OCI-M1 (cell line): Measurements from ENCODE around the gene KIF25.
"Not testable (repeated sequence)": the region's sequence is repeated elsewhere in the genome, so short reads cannot be mapped to it uniquely, and the experiment has no call there.

Experiments used
- DNase-seq: peaks from one replicate; lab custom pipeline; 2025; lab: John Stamatoyannopoulos, UW

The KIF25 gene

DNA sequence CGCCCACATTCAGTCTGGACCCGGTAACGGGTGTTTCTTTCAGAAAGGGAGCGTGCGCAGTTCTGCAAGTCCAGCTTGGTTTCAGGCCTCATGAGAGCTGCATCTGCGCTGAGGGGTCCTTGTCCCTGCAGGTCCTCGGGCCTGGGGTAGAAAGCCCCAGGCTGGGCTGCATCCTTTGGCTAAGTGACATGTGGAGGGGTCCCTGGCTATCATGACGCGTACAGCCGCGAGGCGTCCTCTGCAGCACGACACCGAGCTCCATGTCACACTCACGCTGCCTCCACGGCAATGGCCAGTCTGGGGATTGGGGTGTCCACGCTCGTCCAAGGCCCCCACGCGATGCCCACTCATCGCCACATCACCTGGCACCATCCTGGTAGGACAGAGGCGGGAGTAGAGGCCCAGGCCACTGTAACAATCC lies 1.7 kb upstream of the KIF25 start:
- no peak for DNase-seq

DNA sequence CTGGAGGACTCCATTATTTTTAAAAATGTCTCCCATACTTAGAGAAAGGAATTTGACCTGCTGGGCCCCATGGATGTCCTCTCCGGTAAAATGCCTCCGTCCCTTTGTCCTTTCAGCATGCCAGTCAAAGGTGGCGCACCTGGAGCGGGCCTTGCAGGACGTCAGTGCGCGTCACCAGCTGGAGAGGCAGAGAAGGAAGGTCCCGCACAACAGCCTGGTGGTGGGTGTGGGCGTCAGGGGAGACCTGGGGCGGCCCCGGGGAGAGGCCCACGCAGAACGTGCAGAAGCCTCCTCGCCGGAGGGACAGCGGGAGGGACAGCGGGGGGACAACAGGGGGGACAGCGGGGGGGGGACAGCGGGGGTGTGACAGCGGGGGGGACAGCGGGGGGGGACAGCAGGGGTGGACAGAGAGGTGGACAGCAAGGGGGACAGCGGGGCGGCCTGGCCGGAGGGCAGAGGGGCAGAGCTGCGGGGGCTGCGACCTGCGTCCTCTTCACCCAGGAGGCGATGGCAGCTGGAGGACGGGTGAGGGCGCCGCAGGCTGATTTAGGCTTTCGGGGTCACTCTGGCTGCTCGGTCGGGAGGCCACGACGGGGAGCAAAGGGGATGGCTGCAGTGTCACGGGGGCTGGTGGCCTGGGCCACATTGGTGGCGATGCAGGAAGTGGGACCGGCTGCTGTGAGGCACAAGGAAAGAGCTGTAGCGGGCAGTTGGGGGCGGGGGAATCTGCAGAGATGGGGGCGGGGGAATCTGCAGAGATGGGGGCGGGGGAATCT lies 859 bp upstream of the KIF25 start:
- no peak for DNase-seq

DNA sequence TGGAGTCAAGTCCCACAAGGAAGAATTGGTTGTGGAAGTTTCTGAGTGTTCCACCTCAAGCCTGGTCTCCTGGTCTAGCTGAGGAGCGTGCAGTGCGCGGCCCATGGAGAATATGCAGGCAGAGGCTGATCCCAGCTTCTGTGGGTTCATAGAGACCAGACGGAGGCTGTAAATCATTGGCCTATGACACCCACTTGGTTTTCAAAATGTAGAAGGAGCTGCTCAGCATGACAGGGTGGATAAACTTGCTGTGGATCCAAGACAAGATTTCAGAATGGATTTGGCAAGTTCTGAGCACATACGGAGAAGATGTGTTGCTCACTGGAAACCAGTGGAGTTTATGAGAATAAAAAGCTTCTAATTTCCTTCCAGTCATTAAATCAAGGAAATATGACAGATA lies 744 bp downstream of the KIF25 start:
- no peak for DNase-seq

DNA sequence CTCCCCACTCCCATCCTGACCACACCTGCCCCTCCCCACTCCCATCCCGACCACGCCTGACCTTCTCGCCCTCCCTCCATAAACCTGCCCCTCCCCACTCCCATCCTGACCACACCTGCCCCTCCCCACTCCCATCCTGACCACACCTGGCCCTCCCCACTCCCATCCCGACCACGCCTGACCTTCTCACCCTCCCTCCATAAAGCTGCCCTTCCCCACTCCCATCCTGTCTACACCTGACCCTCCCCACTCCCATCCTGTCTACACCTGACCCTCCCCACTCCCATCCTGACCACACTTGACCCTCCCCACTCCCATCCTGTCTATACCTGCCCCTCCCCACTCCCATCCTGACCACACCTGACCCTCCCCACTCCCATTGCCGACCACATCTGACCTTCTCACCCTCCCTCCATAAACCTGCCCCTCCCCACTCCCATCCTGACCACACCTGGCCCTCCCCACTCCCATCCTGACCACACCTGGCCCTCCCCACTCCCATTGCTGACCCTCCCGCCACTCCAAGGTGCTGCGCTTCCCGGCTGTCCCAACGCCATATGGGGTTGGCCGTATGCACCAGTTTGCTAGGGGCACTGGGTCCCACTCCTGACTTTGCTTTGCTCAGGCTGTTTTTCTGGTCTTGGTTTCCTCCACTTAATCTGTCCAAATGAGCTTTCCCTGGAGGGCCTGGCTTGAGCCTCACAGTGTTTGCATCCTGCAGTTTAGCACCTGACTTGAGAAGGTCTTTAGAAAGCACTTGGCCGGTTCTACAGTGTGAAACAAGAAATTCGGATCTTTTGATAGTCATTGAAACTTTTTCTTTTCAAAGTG lies 2.9 kb downstream of the KIF25 start:
- DNase-seq: no peak

DNA sequence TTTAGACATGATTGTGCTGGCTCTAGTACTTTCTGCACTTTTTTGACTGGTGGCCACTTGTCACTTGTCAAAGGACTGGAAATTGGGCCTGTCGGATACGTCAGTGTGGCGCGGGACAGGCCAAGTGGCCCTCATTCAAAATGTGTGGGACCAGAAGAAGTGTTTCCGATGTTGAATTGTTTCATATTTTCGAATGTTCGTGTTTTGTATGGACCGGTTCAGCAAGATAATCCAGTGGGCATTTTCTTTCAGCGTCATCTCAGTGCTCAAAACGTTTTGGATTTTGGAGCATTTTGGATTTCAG lies 3.5 kb downstream of the KIF25 start:
- no peak for DNase-seq

DNA sequence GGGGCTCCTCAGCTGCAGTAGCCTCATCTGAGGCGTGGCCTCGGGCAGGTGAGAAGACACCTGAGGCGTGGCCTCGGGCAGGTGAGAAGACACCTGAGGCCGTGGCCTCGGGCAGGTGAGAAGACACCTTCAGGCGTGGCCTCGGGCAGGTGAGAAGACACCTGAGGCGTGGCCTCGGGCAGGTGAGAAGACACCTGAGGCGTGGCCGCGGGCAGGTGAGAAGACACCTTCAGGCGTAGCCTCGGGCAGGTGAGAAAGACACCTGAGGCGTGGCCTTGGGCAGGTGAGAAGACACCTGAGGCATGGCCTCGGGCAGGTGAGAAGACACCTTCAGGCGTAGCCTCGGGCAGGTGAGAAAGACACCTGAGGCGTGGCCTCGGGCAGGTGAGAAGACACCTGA lies 4.0 kb downstream of the KIF25 start:
- DNase-seq: not testable (repeated sequence)

DNA sequence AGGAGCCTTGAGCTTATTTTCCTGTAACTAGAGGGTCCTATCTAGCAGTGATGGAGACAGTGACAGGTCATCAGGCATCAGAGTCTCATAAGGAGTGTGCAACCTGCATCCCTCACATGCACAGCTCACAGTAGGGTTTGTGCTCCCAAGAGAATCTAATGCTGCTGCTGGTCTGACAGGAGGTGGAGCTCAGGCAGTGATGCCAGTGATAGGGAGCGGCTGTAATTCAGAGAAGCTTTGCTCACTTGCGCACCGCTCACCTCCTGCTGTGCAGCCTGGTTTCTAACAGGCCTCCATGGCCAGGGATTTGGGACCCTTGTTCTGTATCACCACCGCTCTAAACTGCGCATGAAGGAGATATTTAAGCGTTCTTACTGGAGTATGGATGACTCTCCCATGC lies 5.3 kb downstream of the KIF25 start:
- DNase-seq: no peak

DNA sequence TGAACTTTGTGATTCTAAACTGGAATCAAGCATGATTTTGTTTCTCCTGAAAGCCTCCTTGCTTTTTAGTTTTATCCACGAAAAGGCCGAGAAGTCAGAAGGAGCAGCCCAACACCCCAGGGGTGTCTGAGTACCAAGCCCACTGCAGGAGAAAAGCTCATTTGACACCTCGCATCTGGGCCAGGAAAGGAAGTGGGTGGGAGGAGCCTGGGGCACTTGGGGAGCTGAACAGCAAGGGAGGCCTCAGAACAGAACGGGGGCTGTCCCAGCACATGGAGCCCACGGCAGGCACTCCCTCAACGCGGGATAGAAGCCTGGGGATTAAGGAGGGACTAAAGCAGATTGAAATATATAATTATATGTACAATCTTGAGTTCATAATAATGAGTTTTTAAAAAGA lies 6.6 kb downstream of the KIF25 start:
- no peak for DNase-seq

DNA sequence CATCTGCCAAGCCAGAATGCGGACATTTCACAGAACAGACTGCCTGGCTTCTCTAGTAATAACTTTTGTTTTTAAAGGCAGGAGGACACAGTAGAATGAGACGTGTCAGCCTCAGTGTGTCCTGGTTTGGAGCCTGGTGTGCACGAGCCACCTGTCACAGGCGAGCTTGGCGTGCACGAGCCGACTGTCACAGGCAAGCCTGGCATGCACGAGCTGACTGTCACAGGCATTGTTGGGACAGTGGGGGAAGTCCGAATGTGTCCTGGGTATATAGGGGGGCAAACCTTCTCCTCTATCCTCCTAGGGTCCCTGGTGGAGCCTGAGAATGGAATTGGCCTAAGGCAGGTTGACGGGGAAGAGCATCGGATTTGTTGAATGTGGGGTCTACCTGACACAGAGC lies 7.5 kb downstream of the KIF25 start:
- no peak for DNase-seq

DNA sequence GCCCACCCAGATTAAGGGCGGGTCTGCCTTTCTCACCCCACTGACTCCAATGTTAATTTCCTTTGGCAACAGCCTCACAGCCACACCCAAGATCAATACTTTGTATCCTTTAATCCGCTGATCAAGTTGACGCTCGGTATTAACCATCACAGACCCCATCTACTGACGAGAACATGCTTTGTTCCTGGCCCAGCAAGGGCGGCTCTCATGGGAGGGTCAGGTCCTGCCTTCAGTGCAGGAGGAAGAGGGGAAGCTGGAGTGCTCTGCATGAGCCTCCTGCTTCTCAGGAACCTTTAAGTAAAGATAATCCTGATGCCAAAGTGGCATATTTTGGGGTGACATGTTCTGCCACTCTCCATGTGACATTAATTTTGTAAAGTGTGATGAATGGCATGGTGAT lies 8.3 kb downstream of the KIF25 start:
- DNase-seq: no peak

DNA sequence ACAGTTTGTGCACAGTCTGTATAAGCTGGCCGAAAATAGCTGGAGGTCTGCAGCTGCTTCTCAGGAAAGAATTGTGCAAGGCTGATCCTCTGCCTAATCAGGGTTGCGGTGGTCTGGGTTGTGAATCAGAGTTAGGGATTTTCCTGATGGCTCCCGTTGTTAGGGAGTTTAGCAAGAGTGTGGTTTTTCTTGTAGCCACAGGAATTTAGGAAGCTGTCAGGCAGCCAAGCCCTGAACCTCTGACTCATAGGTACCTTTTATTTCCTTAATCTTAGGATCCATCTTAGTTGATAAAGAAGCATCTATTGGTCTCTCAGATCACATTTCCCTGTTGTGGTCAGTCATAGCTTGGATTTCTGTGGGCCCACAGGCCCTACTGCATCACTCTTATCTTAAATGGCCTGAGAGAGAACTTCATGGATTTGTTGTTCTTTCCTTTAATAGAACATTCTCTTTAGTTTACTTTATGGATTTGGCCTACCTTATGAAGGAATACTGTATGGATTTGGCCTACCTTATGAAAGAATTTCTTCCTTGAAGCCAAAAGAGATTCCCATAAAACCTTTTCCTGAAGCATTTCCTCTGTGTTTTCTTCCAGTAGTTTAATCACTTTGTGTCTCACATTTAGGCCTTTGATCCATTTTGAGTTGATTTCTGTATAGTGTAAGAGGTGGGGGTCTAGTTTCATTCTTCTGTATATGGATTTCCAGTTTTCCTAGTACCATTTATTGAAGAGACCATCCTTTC lies 10.3 kb downstream of the KIF25 start:
- no peak for DNase-seq

DNA sequence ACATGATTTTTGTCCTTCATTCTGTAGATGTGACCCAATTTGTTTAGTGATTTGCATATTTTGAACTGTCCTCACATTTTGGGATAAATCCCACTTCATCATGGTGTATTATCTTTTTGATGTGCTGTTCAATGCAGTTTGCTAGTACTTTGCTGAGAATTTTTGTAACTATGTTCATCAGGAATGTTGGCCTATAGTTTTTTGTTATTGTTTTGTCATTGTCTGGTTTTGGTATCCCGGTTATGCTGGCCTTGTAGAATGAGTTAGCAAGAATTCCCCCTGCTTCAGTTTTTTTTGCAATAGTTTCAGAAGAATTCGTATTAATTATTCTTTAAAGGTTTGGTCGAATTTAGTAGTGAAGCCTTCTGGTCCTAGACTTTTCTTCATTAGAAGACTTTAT lies 11.9 kb downstream of the KIF25 start:
- no peak for DNase-seq

DNA sequence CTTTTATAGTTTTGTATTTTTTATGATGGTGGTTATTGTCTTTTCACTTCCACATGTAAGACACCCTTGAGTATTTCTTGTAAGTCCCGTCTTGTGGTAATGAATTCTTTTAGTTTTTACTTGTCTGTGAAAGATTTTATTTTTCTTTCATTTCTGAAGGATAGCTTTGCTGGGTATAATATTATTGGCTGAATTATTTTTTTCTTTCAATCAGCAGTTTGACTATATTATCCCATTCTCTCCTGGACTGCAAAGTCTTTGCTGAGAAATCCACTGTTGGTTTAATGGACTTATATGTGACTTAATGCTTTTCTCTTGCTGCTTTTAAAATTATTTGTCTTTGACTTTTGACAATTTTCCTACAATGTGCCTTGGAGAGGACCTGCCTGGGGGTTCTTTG lies 13.8 kb downstream of the KIF25 start:
- DNase-seq: no peak

DNA sequence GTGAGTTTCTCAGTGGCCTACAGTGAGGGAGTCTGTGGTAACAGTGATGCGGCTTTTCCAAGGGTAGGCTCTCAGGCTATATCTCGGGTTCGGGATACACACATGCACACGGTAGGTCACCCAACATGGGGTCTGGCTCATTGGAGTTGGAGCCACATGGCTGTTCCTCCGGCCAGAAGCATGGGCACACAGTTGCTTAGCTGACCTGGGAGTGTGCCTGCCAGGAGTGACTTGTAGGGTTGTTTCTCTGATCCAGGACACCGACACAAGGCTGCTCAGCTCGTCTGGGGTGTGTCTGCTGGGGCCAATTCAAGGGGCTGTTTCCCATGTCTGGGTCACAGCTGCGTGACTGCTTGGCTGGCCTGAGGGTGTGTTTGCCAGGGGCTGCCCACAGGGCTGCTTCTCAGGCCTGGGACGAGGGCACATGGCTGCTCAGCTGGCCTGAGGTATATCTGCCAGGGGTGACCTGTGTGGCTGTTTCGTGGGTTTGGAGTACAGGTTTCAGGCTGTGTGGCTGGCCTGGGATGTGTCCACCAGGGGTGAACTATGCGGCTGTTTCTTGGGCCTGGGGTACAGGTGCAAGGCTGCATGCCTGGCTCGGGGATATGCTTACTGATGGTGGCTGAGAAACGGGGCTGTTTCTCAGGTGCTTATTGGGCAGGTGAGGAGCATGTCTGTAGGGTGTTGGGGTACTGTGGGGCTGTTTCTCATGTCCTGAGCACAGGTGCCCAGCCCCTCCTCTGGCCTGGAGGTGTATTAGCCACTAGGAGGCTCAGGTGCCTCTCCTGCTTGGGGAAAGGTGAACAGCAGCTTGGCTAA lies 15.2 kb downstream of the KIF25 start:
- no peak for DNase-seq

DNA sequence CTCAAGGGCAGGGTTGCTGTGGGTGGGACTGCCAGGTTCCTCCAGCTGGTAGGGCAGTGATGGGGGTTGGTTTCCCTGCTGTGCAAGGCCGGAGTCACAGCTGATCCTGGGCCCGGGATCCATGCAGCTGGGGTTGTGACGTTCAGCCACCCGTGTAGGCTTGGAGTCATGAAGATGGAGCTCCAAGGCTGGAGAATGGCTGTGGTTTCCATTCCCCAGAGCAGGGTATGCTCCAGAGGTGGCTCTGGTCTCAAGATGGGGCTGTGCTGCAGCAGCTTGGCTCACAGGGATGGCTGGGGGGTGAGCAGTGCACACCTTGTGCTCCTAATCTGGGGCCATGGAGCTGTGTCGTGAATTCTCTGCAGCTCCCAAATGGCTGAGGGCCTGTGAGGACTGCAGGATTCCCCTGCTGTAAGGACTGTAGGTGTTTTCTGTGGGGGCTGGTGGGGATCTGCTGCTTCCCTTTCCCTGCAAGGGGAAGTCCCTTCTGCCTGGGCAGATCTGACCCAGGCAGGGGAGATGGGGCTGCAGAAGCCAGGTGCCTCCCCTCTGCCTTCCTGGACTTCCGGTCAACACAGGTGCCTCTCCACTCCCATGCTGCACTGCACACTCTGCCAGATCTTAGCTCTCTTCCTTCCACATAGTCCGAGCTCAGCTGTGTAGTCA lies 15.9 kb downstream of the KIF25 start:
- DNase-seq: no peak

DNA sequence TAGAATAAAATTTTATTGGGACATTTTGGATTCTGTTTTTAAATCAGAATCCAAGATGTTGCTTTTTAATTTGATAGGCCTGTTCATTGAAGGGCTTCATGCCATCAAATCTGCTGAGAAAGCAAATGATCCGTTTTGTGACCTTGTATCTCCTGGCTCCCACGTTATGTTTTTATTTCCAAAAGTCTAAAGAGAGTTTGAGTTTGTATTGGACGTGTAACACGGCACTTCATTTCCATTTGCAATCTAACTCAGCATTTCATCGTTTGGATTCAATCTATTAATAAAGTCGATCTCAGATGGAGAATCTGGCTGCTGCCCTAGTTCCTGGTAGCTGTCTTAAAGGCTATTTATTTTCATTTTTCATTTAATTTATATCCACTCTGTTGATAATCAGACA lies 17.0 kb downstream of the KIF25 start:
- no peak for DNase-seq

DNA sequence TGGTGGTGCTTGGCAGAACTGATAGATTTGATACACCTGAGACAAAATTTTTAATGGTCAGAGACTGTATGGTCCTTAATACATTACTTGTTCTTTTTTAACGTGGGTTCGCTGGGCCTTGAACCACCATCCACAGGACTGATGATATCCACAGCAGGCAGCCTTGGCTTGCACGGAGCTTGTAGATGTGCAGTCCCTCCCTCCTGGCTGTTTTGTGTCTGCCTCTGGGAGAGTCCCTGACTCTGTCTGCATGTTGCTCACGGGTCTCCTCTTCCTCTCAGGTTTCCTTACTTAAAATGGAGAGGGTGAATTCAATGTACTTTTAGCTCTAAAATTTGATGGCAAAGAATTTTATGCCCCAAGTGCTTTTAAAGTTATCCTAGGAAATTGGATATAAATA lies 17.5 kb downstream of the KIF25 start:
- no peak for DNase-seq

DNA sequence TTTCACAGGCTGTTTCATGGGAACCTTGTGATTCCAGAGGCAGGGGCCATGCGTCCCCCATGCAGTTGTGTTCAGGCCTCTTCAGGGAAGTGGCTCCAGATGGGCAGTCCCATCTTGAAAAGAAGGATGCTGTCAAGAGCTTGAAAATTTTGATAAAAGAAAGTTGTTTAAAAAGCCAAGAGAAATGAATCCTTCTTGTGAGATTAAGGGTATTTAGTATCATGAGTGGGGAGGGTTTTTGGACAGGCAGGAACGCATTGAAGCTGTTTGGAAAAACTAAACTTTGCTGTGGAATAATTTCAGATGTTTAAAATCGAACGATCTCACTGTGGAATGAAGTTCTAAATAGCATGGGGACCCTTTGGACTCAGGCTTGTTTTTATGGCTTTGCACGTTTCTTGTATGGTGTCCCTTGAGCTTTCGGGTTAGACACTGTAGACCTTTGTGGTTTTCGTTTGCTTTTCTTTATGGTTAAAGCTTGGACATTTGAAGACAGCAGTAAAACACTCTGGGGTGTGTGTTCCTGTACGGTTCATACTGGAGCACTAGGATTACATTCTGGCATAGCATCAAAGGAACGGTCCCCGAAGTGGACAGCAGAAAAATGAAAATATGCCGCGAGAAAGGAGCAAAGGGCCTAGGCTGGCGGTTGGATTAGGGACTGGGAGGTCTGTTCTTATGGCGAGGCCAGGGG lies 18.2 kb downstream of the KIF25 start:
- no peak for DNase-seq

DNA sequence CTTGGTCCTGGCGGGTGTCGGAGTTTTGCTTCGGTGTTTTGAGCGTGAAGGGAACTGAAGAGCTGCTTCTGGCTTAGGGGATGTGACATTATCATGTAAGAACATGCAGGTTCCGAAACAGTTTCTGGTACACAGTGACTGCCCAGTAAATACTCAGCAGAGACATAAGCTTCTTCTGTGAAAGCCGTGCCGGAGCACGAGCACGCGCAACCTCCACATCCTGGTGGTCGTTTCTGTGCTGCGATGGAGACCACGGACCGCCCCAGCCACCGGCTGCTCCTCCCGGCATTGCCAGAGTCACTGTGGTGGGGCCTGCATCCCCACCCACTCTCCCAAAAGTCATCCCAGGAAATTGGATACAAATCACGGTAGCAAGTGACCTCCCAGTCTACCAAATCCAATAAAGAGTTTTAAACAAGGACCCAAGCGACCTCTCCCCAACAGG lies 18.7 kb downstream of the KIF25 start:
- DNase-seq: no peak

DNA sequence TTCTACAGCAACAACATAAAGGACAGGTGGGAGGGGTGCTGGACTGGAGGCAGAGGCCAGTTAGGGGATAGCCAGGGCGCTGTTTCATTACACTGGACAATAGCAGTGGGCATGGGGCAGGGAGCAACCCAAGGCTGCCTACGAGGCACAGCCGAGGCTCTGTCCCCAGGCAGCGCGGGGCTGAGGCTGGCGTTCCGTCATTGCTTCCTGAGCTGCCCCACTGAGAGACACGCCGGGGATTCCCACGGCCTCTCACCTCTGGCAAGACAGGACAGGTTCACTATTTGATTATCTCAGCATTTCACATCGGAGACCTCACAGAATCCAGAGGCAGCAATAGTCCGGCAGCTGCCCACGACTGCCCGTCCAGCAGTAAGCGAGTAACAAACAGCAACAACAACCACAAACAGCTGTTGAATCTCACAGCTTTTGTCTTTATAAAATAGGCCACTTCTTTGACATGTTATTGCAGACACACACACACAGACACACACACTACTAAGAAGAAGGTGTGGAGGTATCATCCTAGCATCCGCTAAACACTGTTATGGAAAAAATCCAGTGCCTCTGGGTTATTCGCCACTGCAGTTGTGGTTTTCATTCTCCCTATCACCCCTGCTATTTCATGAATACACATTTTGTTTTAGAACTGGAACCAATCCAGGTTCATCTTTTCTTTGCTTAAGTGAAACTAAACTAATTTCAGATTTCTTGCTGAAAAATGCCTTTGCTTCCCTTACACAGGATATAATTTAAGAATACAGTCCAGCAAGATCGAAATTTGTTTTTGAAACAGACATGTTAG lies 19.5 kb downstream of the KIF25 start:
- no peak for DNase-seq
